ENCODE measurements around the gene LRP1. TPM values are rescaled to one million over a fixed set of nuclear protein-coding genes. Genes with fewer than 3 reads are reported as not detected.
"Not testable (repeated sequence)": the region's sequence is repeated elsewhere in the genome, so short reads cannot be mapped to it uniquely, and the experiment has no call there.

Gene LRP1
- total RNA-seq, 4 donors from 2014 or later, result 185 to 292 (median 216) TPM

- no peaks in the 10 kb centered on the region for H3K36me3 ChIP-seq
- no peaks in the 10 kb centered on the region for H3K27me3 ChIP-seq
- H3K4me3 ChIP-seq, result no peak overlapping the region
- no peaks in the 10 kb centered on the region for H3K9me3 ChIP-seq
- no peak for TF ChIP-seq POLR2A (IDR thresholded peaks at IDR 0.05)
- TF ChIP-seq CTCF (IDR thresholded peaks at IDR 0.05), result no peak
- TF ChIP-seq EP300 (IDR thresholded peaks at IDR 0.05), result no peak
- no peak for TF ChIP-seq POLR2AphosphoS5 (IDR thresholded peaks at IDR 0.05)
- 87 to 88% methylated on average over 3 to 5 of the region's 5 CpGs for WGBS, 2 donors (ENCODE audit: low coverage in 1 of 2)
- no peak overlapping the region for H3K27ac ChIP-seq
- no peak for ATAC-seq
- peaks cover 0 to 14% (median 4%) of the 10 kb centered on the region in 3 donors for H3K4me1 ChIP-seq
Observed at GRCh38 chr12:57116580-57117281, 11.6 kb upstream of the LRP1 start.

GRCh38 chr12:57118711-57119271 is 9.5 kb upstream of the LRP1 start:
- peak; percentile 46 for ATAC-seq
- H3K36me3 ChIP-seq, result no peaks in the 10 kb centered on the region
- H3K27ac ChIP-seq, result peak overlapping the region in 1 of 4 donors; percentile 3
- H3K9me3 ChIP-seq, result no peaks in the 10 kb centered on the region
- H3K27me3 ChIP-seq, result no peaks in the 10 kb centered on the region
- no peak overlapping the region for H3K4me3 ChIP-seq
- no peak for TF ChIP-seq POLR2A (IDR thresholded peaks at IDR 0.05)
- no peak for TF ChIP-seq POLR2AphosphoS5 (IDR thresholded peaks at IDR 0.05)
- TF ChIP-seq EP300 (IDR thresholded peaks at IDR 0.05), result no peak
- WGBS, 2 donors (ENCODE audit: low coverage in 1 of 2), result 67 to 100% methylated on average over 1 of the region's 1 CpG
- peaks cover 0 to 4% (median 0%) of the 10 kb centered on the region in 3 donors for H3K4me1 ChIP-seq

GRCh38 chr12:57119294-57120085 is 8.8 kb upstream of the LRP1 start:
- TF ChIP-seq POLR2AphosphoS5 (IDR thresholded peaks at IDR 0.05) (no peak), CTCF (IDR thresholded peaks at IDR 0.05) (no peak), EP300 (IDR thresholded peaks at IDR 0.05) (no peak)
- WGBS, 2 donors (ENCODE audit: low coverage in 1 of 2), result 81 to 86% methylated on average over 1 to 5 of the region's 5 CpGs
- Histone ChIP-seq H3K4me3 (no peak overlapping the region), H3K27me3 (no peaks in the 10 kb centered on the region), H3K4me1 (peaks cover 0 to 4% (median 0%) of the 10 kb centered on the region in 3 donors), H3K36me3 (no peaks in the 10 kb centered on the region), H3K9me3 (no peaks in the 10 kb centered on the region), H3K27ac (peak overlapping the region in 1 of 4 donors; percentile 3)
- ATAC-seq, result no peak

GRCh38 chr12:57120718-57121117 is 7.6 kb upstream of the LRP1 start:
- not testable (repeated sequence) for H3K27ac ChIP-seq, H3K4me1 ChIP-seq, H3K4me3 ChIP-seq, ATAC-seq, H3K36me3 ChIP-seq, H3K27me3 ChIP-seq, H3K9me3 ChIP-seq
- 88% methylated on average over 9 of the region's 11 CpGs; no CpG with 5 or more reads in 1 of the 2 donors for WGBS, 2 donors (ENCODE audit: low coverage in 1 of 2)

GRCh38 chr12:57123813-57124212 is 4.5 kb upstream of the LRP1 start:
- WGBS, 2 donors (ENCODE audit: low coverage in 1 of 2), result 21 to 22% methylated on average over 2 of the region's 2 CpGs
- H3K4me1 ChIP-seq, result peaks cover 0 to 19% (median 3%) of the 10 kb centered on the region in 3 donors
- no peak for TF ChIP-seq POLR2AphosphoS5 (IDR thresholded peaks at IDR 0.05)
- TF ChIP-seq EP300 (IDR thresholded peaks at IDR 0.05), result no peak
- TF ChIP-seq CTCF (IDR thresholded peaks at IDR 0.05), result no peak
- no peak for TF ChIP-seq POLR2A (IDR thresholded peaks at IDR 0.05)
- H3K4me3 ChIP-seq, result no peak overlapping the region
- H3K27me3 ChIP-seq, result no peaks in the 10 kb centered on the region
- no peaks in the 10 kb centered on the region for H3K9me3 ChIP-seq
- H3K27ac ChIP-seq, result no peak overlapping the region
- H3K36me3 ChIP-seq, result no peaks in the 10 kb centered on the region
- ATAC-seq, result no peak

Data from gastroesophageal sphincter (tissue), 4 donors.